GM20431 (cell line): ENCODE measurements around the gene GMPPB.

Source experiments
- in situ Hi-C: fragments of 300-500 bp; cut with MseI, MboI; formaldehyde crosslinking; loops from one replicate; pipeline ENCODE4 v1.15.0; 2020; ENCODE audit warnings: low sequenced_read_pairs; ENCODE audit not compliant: unreplicated experiment

The GMPPB gene

DNA sequence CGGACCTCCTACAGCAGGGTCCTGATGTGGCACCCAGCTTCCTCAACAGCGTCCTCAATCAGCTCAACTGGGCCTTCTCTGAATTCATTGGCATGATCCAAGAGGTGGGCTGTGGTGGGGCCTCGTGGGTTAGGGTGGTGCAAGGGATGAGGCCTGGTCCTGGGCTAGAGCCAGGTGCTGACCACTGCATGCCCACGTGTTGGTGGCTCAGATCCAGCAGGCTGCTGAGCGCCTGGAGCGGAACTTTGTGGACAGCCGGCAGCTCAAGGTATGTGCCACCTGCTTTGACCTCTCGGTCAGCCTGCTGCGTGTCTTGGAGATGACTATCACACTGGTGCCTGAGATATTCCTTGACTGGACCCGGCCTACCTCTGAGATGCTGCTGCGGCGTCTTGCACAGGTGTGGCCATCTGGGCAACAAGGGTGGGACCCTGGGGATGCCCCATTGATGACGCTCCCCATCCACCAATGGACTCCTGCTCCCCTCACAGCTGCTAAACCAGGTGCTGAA is 8.1 kb downstream of the GMPPB start:
- in situ Hi-C loops: no loop called here

DNA sequence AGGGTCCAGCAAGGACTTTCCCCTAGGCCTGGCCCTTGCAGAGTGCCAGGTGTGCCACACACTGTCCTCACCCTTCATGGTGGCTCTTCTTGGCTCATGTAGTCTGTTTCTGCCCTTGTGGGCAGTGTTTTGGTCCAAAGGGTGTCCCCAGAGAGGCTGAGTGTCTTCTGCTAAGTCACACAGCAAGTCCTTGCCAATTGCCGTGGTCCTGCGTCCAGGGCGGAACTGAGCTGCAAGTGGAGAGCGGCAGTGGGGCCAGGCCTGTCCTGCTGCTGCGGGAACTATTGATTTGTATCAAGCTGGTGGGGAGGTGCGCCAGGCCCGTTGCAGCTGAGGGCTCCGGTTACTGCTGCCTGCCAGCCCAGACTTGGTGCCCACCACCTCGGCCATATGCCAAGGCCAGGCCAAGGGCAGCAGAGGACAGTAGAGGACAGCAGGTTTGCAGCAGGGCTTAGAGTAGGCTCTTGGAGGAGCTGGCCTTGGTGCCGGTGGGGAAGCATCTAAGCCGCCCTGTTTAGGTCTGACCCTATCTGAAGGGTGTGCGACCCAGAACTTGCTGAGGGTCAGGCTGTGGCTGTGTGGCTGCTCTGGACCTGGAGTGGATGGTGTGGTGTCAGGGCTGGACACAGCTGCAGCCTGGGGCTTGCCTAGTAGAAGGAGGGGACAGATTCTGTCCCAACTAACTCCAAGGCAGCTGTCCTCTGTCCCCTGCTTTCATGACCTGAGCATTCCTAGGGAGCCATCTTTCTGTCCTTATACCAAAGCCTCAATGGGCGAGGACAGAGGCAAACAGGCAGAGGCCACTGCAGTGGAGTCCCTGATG is 8.8 kb downstream of the GMPPB start:
- in situ Hi-C loops: no loop called here

DNA sequence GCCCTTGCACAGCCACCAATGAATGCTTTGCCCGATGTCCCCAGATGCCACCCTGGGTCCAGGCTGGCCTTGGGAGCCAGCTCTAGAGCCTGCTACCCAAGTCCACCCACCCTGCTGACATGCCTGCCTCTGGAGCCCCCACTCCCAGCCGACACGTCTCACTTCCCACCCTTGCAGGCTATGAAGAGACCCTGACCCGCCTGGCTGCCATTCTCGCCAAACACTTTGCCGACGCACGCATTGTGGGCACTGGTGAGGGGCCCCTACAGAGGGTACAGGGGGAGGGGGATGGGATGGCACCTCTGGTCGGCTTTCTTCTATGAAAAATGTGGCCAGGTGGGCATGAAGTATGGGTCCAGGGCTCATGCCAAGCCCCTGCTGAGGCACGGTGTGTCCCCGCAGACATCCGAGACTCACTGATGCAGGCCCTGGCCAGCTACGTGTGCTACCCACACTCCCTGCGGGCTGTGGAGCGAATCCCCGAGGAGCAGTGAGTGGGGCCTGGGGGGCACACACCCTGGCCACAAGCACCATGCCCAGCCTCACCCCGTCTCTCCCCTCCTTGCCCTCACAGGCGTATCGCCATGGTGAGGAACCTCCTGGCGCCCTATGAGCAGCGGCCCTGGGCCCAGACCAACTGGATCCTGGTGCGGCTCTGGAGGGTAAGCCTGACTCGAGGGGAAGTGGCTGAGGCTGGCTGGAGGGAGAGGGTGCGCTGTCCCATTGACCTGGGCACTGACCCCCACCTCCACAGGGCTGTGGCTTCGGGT is 10.2 kb downstream of the GMPPB start:
- in situ Hi-C loops: no loop called here

DNA sequence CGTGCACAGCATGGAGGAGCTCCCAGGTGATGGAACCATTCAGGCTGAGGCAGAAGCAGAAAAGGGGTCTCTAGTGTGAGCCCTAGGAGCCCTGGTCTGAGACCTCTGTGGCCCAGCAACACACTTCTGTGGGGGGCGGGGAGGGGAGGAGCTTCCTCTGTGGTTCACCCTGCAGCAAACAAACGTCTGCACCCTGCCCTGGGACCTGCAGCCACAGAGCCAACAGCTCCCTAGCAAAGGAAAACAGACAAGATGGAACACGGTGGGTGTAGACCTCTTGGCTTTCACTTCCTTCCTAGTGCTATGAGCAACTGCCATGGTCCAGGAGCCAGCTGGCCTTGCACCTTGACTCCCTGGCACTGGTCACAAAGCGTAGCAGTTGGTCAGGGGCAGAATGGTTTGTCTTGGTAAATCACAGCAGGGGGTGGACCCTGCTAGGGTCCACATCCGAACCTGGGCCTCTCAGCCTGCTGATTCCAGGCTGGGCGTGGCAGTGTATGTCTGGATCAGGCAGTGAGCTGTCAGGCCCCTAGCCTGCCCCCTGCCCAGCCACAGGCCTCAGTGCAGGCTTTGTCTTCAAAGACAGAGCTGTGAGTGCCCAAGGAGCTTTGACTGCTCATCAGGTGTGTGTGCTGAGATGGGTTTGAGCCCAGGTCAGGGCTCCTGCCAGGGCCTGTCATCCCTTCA is 11.0 kb downstream of the GMPPB start:
- in situ Hi-C loops: no loop called here

DNA sequence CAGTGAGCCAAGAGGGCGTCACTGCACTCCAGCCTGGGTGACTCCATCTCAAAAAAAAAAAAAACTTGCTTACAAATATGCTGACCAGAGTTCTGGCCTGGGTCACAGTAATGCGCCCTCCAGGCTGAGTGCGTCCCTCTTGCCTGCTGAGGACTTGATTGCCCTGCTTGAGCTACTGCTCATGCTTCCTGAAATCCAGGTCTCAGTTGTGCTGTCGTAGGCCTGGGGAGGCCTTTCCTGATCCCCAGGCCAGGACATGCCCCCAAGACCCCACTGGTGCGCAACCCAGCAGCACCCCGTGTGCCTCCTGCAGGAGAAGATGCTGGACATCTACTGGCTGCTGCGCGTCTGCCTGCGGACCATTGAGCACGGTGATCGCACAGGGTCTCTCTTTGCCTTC is 11.6 kb downstream of the GMPPB start:
- in situ Hi-C loops: no loop called here

DNA sequence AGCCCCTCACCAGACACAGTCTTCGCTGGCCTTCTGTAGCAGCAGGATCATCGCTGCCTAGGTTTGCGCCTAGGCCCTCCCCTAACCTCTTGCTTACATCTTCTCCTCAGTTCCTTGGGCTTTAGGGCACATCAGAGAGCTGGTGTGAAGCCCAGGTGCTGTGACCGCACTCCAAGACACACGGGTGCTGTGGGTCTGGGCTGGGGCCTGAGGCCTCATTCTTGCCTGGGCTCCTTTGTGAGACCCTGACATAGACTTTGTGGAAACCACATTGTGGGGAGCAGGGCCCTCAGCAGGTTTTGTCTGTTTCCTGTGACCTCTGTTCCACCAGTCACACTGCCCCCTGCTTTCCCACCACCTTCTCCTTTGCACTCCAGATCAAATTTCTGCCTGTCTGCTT is 12.3 kb downstream of the GMPPB start:
- in situ Hi-C loops: no loop called here

DNA sequence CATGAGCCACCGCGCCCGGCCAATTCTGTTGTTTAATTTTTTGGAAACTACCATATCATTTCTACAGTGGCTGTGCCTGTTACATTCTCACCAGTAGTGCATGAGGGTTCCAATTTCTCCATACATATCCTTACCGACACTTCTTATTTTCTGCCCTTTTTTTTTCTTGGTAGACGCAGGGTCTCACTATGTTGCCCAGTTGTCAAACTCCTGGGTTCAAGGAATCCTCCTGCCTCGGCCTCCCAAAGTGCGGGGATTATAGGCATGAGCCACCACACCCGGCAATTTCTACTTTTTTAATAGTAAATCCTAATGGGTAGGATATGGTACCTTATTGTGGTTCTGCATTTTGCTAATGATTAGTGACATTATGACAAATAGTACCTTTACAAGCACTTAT is 13.9 kb downstream of the GMPPB start:
- in situ Hi-C loops: no loop called here

DNA sequence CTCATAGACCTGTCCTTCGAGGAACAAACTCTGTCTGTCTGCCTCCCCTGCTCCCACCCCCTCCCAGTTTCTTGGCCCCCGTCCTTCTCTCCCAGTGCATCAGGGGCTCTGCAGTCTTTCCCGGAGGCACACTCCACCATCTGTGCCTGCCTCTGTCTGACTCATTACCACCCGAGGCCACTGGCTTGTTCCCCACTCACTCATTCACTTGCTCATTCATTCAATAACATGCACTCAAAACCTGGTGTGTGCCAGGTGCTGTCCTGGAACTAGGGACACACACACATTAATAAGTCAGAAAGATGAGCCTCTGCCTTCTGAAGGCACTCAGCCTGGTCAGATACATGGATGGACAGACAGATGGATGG is 16.7 kb downstream of the GMPPB start:
- in situ Hi-C loops: no loop called here

DNA sequence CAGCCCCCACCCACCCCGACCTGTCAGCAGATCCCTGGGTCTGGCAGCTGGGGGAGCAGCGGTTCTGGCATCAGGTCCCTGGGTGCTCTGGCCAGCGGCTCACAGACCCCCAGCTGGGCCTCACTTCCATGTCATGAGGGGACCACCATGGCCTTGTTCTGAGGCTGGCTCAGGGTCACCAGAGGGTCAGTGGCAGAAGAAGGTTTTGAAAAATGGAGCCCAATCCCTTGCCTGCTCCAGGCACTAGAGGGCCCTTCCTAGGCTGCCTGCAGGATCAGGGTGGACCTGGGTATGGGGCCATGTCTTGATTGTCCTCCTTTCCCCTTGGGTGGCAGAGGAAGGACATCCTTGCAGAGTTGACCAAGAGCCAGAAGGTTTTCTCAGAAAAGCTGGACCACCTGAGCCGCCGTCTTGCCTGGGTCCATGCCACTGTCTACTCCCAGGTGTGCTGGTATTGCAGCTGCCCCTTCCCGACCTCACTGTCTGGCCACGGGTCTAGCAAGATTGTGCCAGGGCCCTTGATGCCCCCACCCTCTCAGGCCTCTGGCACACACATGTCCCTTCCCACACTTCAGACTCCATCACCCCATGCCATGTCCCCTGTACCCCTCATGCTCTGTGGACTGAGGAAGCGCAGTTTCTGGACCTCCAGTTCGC is 17.2 kb downstream of the GMPPB start:
- in situ Hi-C loops: no loop called here

DNA sequence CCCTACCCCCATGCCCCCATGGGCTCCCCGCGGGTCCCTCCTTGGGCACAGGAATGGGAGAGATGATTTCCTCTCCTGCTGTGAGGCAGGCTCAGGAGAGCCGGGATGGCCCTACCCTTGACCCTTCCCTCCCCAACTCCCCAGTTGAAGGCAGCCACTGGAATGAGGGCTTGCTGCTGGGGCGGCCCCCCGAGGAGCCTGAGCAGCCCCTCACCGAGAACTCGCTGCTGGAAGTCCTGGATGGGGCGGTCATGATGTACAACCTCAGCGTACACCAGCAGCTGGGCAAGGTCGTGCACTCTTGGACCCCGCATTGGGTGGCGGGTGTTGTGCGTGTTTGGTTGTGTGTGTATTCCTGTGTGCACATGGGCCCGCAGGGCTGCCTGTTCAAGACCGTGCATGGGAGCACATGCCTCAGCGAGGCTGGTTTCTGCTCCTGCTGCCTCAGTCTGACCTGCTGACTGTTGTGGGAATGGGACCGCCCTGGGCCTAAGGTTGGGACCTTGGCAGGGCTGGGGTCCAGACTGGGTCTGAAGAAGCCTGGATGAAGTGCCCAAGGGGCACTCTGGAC is 18.3 kb downstream of the GMPPB start:
- in situ Hi-C loops: no loop called here

DNA sequence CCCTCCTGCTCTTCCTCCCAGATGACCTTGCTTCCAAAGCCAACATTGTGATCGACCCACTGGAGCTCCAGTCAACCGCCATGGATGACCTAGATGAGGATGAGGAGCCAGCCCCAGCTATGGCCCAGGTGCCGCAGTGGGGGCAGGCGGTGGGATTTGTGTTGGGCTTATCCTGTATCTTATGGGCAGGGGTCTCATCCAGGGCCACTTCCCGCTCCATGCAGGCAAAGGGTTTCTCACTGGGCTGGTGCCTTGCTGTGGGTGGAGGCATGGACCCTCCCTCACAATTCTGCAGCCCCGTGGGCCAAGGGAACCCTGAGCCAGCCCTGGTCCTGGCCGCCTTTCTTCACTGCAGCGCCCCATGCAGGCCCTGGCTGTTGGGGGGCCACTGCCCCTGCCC is 19.1 kb downstream of the GMPPB start:
- in situ Hi-C loops: no loop called here

DNA sequence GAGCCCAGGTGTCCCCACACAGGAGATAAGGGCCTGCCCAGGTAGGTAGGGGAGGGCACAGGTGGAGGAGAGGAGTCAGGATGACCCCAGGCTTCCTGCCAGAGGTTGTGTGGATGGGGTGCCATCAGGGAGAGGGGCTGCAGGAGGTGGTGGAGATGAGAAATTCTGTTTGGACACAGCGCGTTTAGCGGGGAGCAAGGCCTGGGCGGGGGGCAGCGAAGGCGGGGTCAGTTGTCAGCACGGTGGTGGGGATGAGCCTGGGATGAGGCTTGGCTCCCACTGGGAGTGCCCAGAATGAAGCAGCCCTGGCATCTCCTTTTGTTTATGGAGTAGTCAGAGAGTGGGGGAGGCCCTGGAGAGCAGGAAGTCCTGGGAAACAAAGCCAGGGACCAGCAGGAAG is 19.8 kb downstream of the GMPPB start:
- in situ Hi-C loops: no loop called here

DNA sequence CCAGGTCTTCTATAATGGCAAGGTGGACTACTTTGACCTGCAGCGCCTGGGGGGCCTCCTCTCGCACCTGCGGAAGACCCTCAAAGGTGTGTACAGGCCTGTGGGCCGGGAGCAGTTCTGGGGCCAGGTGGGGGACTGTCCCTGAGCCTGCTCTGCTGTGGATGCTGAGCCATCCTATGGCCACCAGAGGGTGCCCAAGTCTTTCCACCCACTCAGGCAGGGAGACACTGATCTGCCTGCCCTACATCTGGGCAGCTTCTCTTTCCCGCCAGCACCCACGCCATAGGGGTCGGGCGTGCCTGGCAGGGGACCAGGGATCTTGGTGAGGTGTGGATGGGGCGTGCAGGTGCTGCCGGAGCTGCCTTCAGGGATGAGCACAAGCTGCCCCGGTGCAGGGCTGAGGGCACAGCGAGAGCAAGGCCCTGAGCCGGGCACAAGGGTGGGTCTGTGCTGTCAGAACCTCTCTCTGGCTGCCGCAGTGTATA is 20.3 kb downstream of the GMPPB start:
- in situ Hi-C loops: no loop called here

DNA sequence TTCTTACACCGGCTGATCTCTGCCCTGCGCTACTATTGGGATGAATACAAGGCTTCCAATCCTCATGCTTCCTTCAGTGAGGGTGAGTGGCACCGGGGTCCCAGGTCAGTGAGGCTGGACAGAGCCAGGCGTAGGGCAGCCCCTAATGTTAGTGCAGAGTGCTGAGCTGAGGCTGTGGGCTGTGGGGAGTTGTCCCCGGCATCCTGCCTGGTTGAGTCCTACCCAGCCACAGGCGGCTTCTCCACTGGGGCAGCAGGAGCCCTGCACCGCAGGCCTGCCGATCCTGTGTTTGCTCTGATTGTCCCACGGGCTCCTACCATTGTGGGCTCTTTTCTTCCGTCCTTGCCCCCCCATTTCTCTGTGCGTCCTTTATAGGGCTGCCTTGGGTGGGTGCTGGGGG is 21.1 kb downstream of the GMPPB start:
- in situ Hi-C loops: no loop called here

DNA sequence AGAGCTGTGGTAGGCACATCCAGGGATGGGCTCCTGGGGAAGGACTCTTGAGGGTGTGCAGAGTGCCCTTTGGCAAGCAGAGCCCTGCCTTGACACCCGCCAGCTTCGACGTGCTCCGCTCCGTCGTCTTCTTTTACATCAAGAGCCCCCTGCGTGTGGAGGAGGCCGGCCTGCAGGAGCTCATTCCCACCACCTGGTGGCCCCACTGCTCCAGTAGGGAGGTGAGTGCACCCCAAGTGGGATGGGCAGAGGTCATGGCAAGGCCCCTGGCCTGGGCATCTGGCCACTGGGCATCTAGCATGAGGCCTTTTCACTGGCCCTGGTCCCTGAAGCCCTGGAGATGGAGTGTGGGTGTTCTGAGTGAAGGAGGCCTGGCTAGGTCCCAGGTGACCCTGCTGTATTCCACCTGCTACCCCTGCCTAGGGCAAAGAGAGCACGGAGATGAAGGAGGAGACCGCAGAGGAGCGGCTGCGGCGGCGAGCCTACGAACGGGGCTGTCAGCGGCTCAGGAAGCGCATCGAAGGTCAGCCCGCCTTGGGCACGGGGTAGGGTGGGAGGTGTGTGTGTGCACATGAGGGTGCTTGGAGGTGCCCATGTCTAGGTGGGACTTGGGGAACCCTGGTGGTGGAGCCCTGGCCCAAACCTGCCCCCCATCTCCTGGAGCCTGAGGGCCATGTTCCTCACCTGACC is 22.2 kb downstream of the GMPPB start:
- in situ Hi-C loops: no loop called here

DNA sequence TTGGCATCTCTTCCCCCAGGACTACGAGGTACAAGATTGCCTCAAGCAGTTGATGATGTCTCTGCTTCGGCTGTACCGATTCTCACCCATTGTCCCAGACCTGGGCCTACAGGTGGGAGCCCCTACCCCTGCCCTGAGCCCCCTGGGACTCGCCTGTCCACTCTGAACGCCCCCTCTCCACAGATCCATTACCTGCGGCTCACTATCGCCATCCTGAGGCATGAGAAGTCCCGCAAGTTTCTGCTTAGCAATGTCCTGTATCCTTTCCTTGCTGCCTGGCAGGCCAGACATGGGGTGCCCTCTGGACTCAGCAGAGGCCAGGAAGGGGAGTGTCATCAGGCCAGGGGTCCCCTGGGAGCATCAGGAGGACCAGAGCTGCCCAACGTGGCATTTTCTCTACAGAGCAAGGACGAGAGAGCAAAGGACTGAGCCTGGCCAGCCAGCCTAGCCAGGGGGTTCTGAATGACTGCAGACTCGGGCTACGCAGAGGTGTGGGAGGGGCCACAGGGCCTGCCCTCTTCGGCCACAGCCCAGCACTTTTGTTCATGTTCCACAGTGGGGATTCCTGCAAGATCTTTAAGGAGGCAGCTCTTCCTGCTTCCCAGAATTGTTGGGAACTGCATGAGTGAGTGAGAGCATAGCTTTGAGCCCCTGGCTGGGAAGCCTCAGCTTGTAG is 23.2 kb downstream of the GMPPB start:
- in situ Hi-C loops: no loop called here

DNA sequence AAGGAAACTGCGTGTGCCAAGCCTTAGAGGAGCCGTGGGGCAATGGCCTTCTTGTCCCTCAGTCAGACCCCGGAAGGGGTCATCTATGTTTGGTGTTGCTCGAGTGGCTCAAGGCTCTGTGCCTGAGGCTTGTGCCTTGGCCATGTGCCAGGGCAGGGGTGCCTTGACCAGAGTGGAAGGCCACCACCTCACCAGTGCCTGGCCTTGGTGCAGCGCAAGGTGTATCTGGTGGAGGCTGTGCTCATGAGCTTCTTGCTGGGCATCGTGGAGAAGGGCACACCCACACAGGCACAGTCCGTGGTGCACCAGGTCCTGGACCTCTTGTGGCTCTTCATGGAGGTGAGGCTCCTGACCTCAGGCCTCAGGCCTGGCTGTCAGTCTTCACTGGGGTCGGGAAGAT is 23.7 kb downstream of the GMPPB start:
- in situ Hi-C loops: no loop called here

DNA sequence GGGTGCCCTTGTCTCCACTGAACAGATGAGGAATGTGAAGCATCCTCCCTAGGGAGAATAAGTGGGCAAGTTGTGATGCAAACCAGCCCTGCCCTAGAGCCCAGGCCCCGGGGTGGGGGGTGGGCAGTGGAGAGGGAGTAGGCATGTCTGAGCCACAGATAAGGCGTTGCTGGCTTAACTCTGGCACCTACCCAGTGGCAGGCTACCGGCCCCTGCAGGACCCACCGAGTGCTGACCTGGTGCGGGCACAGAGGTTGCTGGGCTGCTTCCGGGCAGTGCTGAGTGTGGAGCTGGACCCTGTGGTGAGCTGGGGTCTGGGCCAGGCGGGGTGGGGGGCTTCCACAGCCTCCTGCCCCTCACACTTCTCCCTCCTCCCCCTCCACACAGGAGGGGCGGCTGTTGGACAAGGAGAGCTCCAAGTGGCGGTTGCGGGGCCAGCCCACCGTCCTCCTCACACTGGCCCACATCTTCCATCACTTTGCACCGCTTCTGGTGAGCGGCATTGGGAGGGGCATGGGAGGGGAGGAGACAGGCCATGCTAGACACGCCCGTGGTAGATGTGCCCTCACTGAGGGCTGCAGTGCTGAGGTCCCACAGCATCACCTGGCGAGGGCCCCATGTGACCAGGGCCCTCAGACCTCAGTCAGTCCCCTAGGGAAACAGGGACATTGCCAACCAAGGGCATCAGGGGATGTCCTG is 24.3 kb downstream of the GMPPB start:
- in situ Hi-C loops: no loop called here
